ENCODE data around the gene BCL2L1.
"Not testable (repeated sequence)": the region's sequence is repeated elsewhere in the genome, so short reads cannot be mapped to it uniquely, and the experiment has no call there.

BCL2L1 gene

DNA sequence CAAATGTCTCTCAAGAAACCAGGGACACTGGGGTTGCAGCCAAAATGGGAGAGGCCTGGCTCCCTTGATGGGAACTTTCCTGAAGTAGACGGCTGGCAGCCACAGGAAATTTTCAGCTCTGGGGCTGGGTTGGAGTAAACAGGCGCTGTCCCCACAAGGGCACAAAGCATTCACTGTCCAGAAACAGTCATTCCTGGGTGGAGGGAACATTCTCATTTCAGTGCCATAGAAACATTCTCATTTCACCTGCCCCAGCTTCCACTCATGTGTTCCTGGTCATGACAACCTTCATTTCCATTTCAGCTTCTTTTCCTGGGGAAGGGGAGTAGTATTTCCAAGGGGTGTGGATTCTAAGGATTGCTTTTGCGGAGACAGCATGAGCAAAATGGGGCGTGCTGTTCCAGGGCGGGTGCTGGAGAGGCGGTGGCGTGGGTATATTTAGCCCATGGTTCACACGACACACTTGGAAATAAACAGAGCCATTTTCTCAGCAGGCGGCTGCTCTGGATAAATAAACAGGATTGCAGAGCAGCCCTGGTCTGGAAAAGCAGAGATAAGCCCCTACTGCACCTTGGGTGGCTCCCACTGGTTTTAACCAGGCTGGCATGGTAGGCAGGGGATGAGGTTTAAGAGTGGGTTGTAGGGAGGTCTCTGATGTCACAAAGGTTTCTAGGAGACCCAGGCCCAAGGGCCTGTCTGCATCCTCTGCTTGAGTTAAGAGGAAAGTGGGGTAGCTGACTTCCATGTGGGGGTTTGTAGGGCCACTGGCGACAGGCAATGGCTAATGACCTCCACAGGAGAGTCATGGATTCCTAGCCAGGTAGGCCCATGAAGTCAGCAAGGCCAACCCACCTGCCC lies 52.1 kb downstream of the BCL2L1 start:
- no peak overlapping the region for H3K4me3 ChIP-seq (ENCODE audit: low read depth, low read length)
- TF ChIP-seq, protein P1, sequence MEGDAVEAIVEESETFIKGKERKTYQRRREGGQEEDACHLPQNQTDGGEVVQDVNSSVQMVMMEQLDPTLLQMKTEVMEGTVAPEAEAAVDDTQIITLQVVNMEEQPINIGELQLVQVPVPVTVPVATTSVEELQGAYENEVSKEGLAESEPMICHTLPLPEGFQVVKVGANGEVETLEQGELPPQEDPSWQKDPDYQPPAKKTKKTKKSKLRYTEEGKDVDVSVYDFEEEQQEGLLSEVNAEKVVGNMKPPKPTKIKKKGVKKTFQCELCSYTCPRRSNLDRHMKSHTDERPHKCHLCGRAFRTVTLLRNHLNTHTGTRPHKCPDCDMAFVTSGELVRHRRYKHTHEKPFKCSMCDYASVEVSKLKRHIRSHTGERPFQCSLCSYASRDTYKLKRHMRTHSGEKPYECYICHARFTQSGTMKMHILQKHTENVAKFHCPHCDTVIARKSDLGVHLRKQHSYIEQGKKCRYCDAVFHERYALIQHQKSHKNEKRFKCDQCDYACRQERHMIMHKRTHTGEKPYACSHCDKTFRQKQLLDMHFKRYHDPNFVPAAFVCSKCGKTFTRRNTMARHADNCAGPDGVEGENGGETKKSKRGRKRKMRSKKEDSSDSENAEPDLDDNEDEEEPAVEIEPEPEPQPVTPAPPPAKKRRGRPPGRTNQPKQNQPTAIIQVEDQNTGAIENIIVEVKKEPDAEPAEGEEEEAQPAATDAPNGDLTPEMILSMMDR (IDR thresholded peaks at IDR 0.05; ENCODE audit: low read depth, low read length, missing control alignments), result no peak
- in situ Hi-C loops (cut with HindIII; ENCODE audit: low sequenced_read_pairs), result no loop called here
- DNase-seq (ENCODE audit: low read depth), result no peak

DNA sequence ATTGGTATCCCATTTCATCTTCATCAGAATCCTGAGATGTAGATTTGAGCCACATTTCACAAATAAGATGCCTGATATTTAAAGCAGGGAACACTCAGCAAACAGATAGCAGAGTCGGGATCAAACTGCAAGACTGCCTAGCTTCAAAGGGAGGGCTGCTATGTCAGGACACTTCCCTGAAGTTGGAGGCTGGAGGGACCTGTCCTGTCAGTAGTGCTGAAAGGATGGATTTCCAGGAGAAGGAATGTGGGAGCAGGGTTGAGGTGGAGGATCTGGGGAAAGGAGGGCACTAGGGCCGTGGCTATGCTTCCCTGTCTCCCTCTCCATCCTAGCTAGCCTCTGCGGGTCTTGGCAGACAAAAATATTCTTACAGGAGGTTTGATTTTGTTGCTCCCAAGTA lies 52.8 kb downstream of the BCL2L1 start:
- TF ChIP-seq, protein P1 (IDR thresholded peaks at IDR 0.05; ENCODE audit: low read depth, low read length, missing control alignments), result no peak
- no peak for DNase-seq (ENCODE audit: low read depth)
- in situ Hi-C loops (cut with HindIII; ENCODE audit: low sequenced_read_pairs), result no loop called here
- no peak overlapping the region for H3K4me3 ChIP-seq (ENCODE audit: low read depth, low read length)

DNA sequence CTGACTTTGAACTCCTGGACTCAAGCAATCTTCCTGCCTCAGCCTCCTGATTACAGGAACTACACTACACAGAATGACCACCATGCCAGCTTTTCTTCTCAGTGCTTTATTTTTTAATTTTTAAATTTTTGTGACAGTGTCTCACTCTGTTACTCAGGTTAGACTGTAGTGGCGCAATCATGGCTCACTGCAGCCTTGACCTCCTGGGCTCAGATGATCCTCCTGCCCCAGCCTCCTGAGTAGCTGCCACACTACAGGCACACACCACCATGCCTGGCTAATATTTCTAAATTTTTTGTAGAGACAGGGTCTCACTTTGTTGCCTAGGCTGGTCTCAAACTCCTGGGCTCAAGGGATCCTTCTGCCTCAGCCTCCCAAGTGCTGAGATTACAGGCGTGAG lies 53.7 kb downstream of the BCL2L1 start:
- in situ Hi-C loops (cut with HindIII; ENCODE audit: low sequenced_read_pairs); DNase-seq (ENCODE audit: low read depth); H3K4me3 ChIP-seq (ENCODE audit: low read depth, low read length): not testable (repeated sequence)

DNA sequence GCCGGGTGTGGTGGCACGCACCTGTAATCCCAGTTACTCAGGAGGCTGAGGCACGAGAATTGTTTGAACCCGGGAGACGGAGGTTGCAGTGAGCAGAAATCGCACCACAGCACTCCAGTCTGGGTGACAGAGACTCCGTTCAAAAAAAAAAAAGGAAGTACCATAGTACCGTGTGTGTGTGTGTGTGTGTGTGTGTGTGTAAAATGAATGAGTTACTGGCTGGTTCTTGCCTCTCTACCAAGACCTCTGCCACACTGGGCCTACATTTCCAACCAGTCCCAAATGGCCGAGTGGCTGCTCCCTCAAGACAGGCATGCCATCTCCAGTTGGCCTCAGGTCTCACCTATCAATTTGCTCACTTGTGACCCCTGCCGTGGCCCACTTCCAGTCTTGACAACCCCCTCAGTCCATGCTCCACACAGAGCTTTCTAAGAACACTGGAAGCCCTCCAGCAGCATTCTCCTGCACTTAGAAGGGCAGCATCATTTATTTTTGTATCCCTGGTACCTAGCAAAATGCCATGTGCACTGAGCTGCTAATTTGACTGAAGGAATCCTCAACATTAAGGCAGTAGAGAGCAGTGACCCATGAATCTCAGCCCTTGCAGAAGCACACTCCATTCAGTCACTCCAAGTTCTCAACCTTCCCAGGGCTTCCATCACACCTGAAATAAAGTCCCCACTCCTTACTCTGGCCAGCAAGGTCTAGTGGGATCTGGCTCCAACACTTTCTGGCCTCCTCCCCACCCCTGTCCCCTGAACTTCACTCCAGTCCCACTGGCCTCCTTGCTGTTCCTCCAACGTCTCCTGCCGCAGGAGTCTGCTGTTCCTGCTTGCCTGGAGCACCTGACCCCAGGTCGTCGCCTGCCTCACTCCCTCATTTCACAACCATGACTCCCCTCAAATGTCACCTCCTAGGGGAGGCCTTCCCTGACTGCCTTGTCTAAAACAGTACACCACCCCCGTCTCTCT lies 55.1 kb downstream of the BCL2L1 start:
- in situ Hi-C loops (cut with HindIII; ENCODE audit: low sequenced_read_pairs), result no loop called here
- no peak overlapping the region for H3K4me3 ChIP-seq (ENCODE audit: low read depth, low read length)

DNA sequence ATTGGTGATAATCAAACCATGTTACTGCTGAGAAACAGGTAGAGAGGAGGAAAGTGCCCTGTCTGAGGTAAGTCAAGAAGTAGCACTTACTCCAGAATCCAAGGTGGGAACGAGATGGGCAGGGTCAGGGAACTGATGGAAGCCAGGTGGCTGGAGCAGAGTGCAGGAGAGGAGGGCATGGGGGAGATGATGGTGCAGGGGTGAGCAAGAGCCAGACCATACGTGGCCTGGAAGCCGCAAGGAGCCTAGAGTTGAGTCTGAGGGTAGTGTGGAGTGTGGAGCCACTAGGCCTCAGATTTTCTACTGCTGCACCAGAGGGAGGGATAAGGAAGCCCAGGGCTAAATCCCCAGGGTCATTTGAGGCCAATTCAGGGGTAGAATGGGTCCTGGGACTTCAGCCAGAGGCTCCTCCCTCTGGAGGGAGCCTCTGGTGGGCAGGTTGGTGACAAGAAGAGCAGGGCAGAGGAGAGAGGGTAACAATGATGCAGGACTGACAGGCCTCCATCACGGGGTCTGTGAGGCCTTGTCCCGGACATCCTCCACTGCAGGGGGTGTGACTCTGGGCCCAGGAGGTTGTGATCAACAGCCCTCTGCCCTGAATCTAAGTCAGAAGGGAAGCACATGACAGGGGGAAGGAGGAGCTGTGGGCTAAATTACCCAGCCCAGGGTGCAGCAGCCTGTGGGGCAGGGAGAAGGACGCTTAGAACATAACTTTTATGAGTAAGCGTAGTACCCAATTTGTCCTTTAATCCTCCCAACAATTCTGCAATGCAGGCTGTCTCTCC lies 56.2 kb downstream of the BCL2L1 start:
- in situ Hi-C loops (cut with HindIII; ENCODE audit: low sequenced_read_pairs), result no loop called here
- TF ChIP-seq, protein P1 (IDR thresholded peaks at IDR 0.05; ENCODE audit: low read depth, low read length, missing control alignments), result no peak
- H3K4me3 ChIP-seq (ENCODE audit: low read depth, low read length), result no peak overlapping the region
- DNase-seq (ENCODE audit: low read depth), result no peak

More for the DNA sequence above, 55.1 kb downstream of the BCL2L1 start:
- TF ChIP-seq, protein P1 (IDR thresholded peaks at IDR 0.05; ENCODE audit: low read depth, low read length, missing control alignments), result no peak
- DNase-seq (ENCODE audit: low read depth), result no peak

DNA sequence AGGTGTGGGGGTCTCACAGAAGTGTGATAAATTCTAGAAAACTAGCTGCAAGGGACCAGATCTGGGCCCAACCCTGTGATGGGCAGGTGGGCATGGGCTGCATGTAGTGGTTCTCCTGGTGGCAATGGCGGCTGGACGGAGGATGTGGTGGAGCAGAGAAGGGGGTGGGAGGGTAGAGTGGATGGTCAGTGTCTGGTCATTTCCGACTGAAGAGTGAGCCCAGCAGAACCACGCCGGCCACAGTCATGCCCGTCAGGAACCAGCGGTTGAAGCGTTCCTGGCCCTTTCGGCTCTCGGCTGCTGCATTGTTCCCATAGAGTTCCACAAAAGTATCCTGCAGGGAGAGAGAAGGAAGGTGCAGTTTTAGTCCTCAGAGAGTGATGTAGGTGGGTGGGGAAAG lies 56.9 kb downstream of the BCL2L1 start:
- in situ Hi-C loops (cut with HindIII; ENCODE audit: low sequenced_read_pairs), result no loop called here
- TF ChIP-seq, protein P1 (IDR thresholded peaks at IDR 0.05; ENCODE audit: low read depth, low read length, missing control alignments), result no peak
- no peak for DNase-seq (ENCODE audit: low read depth)
- no peak overlapping the region for H3K4me3 ChIP-seq (ENCODE audit: low read depth, low read length)
